HCT116 (cell line): ENCODE results near the gene TNFAIP8. TPM values are rescaled to one million over a fixed set of nuclear protein-coding genes. Genes with fewer than 3 reads are reported as not detected.

Experiments used
- ATAC-seq: fragments of 200-7000 bp; cut with Tn5 transposase; 2 replicates; pipeline ENCODE4 v1.9.1; 2020; ENCODE audit warnings: mild to moderate bottlenecking, moderate library complexity
- BruUV-seq: library from RNA; stranded (reverse); fragments of 400-500 nt; replicated peaks from 2 replicates; lab custom pipeline; 2021; lab: Mats Ljungman, UMichigan
- CTCF ChIA-PET: fragments of 300-600 bp; sonication (Branson Sonifier 250); formaldehyde crosslinking; loops from one replicate; lab custom pipeline; 2021; ENCODE audit warnings: antibody characterized with exemption; lab: Charles Lee
- POLR2A ChIA-PET: fragments of 300-600, 350-600 bp; sonication (Branson Sonifier 250); formaldehyde crosslinking; loops from one replicate; lab custom pipeline; 2021; ENCODE audit warnings: antibody characterized with exemption; lab: Charles Lee
- RAD21 ChIA-PET, 2 experiments: fragments of 300-600 bp; sonication (Branson Sonifier 250); formaldehyde crosslinking; loops; one replicate each; lab custom pipeline; 2023; ENCODE audit warnings: low total read pairs in 2 of 2; ENCODE audit not compliant: uncharacterized antibody in 2 of 2, unreplicated experiment in 2 of 2, low non-redundant PET in 1 of 2; lab: Charles Lee
- DNase-seq: peaks from one replicate; pipeline ENCODE4 v3.0.0-alpha.2; 2010; ENCODE audit warnings: low read depth, low spot score
- H2AFZ ChIP-seq: fragments of 200-600 bp; shearing (Covaris generic), sonication (generic); 2 replicates; pipeline ENCODE4 v1.6.1; 2017; ENCODE audit warnings: low read depth, mixed run types, mixed read lengths, antibody characterized with exemption, low read length; ENCODE audit not compliant: poor library complexity, severe bottlenecking
- H3K27ac ChIP-seq: 2 replicates; pipeline ENCODE4 v1.5.1; 2012; ENCODE audit warnings: low read depth, low read length
- H3K27me3 ChIP-seq: fragments of 200-600 bp; sonication (generic); 2 replicates; pipeline ENCODE4 v1.6.1; 2016; ENCODE audit warnings: mixed run types, low read length, mixed read lengths; ENCODE audit not compliant: insufficient read depth
- H3K36me3 ChIP-seq, 2 experiments: fragments of 200-500 bp in 1 of 2; fragments of 200-600 bp in 1 of 2; sonication (Bioruptor generic) in 1 of 2; sonication (generic) in 1 of 2; 2 replicates each; pipeline versions ENCODE4 v1.5.1 to v1.6.1; 2014 to 2016; ENCODE audit warnings: low read length in 2 of 2, inconsistent platforms in 1 of 2, mixed read lengths in 1 of 2, mixed run types in 1 of 2; ENCODE audit not compliant: insufficient read depth in 2 of 2, control insufficient read depth in 1 of 2
- H3K4me1 ChIP-seq, 2 experiments: fragments of 200-600 bp in 1 of 2; sonication (generic) in 1 of 2; 2 replicates each; pipeline versions ENCODE4 v1.5.1 to v1.6.1; 2012 to 2017; ENCODE audit warnings: low read length in 2 of 2, inconsistent platforms in 1 of 2, mild to moderate bottlenecking in 1 of 2, mixed read lengths in 1 of 2, mixed run types in 1 of 2, moderate library complexity in 1 of 2; ENCODE audit not compliant: insufficient read depth in 2 of 2, control insufficient read depth in 1 of 2
- H3K4me2 ChIP-seq: fragments of 200-600 bp; sonication (generic); 2 replicates; pipeline ENCODE4 v1.6.1; 2017; ENCODE audit warnings: mixed run types, low read length, mixed read lengths
- H3K4me3 ChIP-seq, 2 experiments: fragments of 200-600 bp in 1 of 2; sonication (generic) in 1 of 2; replicated peaks in 1 of 2; 2 replicates each; pipeline ENCODE4 v1.5.1; 2011 to 2016; ENCODE audit warnings: low read length in 2 of 2, control low read depth in 1 of 2, low read depth in 1 of 2, mild to moderate bottlenecking in 1 of 2, mixed read lengths in 1 of 2, mixed run types in 1 of 2
- H3K79me2 ChIP-seq: fragments of 200-600 bp; sonication (generic); 2 replicates; pipeline ENCODE4 v1.6.1; 2017; ENCODE audit warnings: mild to moderate bottlenecking, mixed run types, low read length, moderate library complexity, mixed read lengths; ENCODE audit not compliant: insufficient read depth
- H3K9ac ChIP-seq: fragments of 200-600 bp; sonication (generic); 2 replicates; pipeline ENCODE4 v1.6.1; 2016; ENCODE audit warnings: low read length, mixed read lengths
- H3K9me2 ChIP-seq: fragments of 200-600 bp; sonication (generic), shearing (Covaris generic); 2 replicates; pipeline ENCODE4 v1.6.1; 2017; ENCODE audit warnings: mixed run types, mild to moderate bottlenecking, moderate library complexity; ENCODE audit not compliant: insufficient read depth
- H3K9me3 ChIP-seq, 2 experiments: fragments of 200-500 bp in 1 of 2; fragments of 200-600 bp in 1 of 2; sonication (Bioruptor generic) in 1 of 2; sonication (generic) in 1 of 2; 2 replicates each; pipeline ENCODE4 v1.6.1; 2014 to 2017; ENCODE audit warnings: low read length in 2 of 2, mixed read lengths in 2 of 2, inconsistent platforms in 1 of 2, low read depth in 1 of 2, mild to moderate bottlenecking in 1 of 2, mixed run types in 1 of 2, moderate library complexity in 1 of 2; ENCODE audit not compliant: control insufficient read depth in 1 of 2, insufficient read depth in 1 of 2
- H4K20me1 ChIP-seq: fragments of 200-600 bp; sonication (generic), shearing (Covaris generic); 2 replicates; pipeline ENCODE4 v1.6.1; 2017; ENCODE audit warnings: mixed run types, mild to moderate bottlenecking, moderate library complexity; ENCODE audit not compliant: insufficient read depth
- CBX3 ChIP-seq: IDR thresholded peaks from 2 replicates; pipeline ENCODE4 v1.6.1; 2012; ENCODE audit warnings: low read depth
- EZH2 ChIP-seq: fragments of 200-600 bp; sonication (generic); IDR thresholded peaks from 2 replicates; pipeline ENCODE4 v1.6.1; 2017; ENCODE audit warnings: antibody characterized with exemption, mixed run types
- EZH2phosphoT487 ChIP-seq: fragments of 200-600 bp; IDR thresholded peaks from 2 replicates; pipeline ENCODE4 v1.6.1; 2018; ENCODE audit warnings: antibody characterized with exemption, borderline replicate concordance
- FOSL1 ChIP-seq: IDR thresholded peaks from 2 replicates; pipeline ENCODE4 v1.6.1; 2012; ENCODE audit warnings: low read depth
- POLR2A ChIP-seq: IDR thresholded peaks from 2 replicates; pipeline ENCODE4 v1.7.0; 2011; ENCODE audit warnings: borderline replicate concordance; ENCODE audit not compliant: insufficient read depth, insufficient read length; ENCODE audit errors: extremely low read depth
- POLR2AphosphoS5 ChIP-seq: IDR thresholded peaks from 2 replicates; pipeline ENCODE4 v1.6.1; 2011; ENCODE audit warnings: mild to moderate bottlenecking, low read depth, low read length, moderate library complexity
- RAD21 ChIP-seq: IDR thresholded peaks from 2 replicates; pipeline ENCODE4 v1.6.1; 2012; ENCODE audit warnings: low read depth, mild to moderate bottlenecking
- SIN3A ChIP-seq: IDR thresholded peaks from 2 replicates; pipeline ENCODE4 v1.6.1; 2012; ENCODE audit warnings: low read depth
- SRF ChIP-seq: IDR thresholded peaks from 2 replicates; pipeline ENCODE4 v1.6.1; 2012; ENCODE audit warnings: low read depth
- YY1 ChIP-seq: IDR thresholded peaks from 2 replicates; pipeline ENCODE4 v1.6.1; 2011; ENCODE audit warnings: low read length, low read depth, moderate library complexity, mild to moderate bottlenecking; ENCODE audit not compliant: insufficient replicate concordance; ENCODE audit errors: extremely low read depth
- ZBTB33 ChIP-seq: IDR thresholded peaks from 2 replicates; pipeline ENCODE4 v1.6.1; 2011; ENCODE audit warnings: mild to moderate bottlenecking, low read length, moderate library complexity; ENCODE audit not compliant: insufficient replicate concordance; ENCODE audit errors: extremely low read depth
- ZNF274 ChIP-seq: fragments of 200-500 bp; sonication (Bioruptor generic); IDR thresholded peaks from 2 replicates; pipeline ENCODE4 v1.6.1; 2014; ENCODE audit warnings: mild to moderate bottlenecking, low read depth, low read length, inconsistent platforms
- intact Hi-C: fragments of 100-400 bp; cut with micrococcal nuclease; formaldehyde crosslinking; loops from 2 replicates; pipeline ENCODE4 v1.10.0; 2022
- total RNA-seq: library from RNA; stranded (reverse); gene quantifications from one replicate; pipeline ENCODE4 v1.2.1, GENCODE V29; 2021; ENCODE audit not compliant: unreplicated experiment

The TNFAIP8 gene
- total RNA-seq, 1 experiment from 2014 or later: 18.4 TPM

GRCh38 chr5:119309326-119309725 is 46.5 kb upstream of the TNFAIP8 start:
- Histone ChIP-seq H3K9me3 (no peaks in the 10 kb centered on the region), H3K27me3 (no peaks in the 10 kb centered on the region), H3K79me2 (no peaks in the 10 kb centered on the region), H3K4me2 (no peak overlapping the region), H3K4me1 (peaks cover 2 to 6% of the 10 kb centered on the region in 2 experiments; a peak in 2 of 4 replicates), H2AFZ (no peak overlapping the region), H3K36me3 (no peaks in the 10 kb centered on the region), H3K9ac (no peak overlapping the region), H3K27ac (no peak overlapping the region), H3K4me3 (no peak overlapping the region), H3K9me2 (no peaks in the 10 kb centered on the region), H4K20me1 (no peaks in the 10 kb centered on the region)
- no peak for ATAC-seq
- intact Hi-C loops: no loop called here
- DNase-seq: no peak
- no peak for TF ChIP-seq RAD21
- no peak for TF ChIP-seq ZBTB33
- no peak for TF ChIP-seq CBX3
- no peak for TF ChIP-seq EZH2phosphoT487
- TF ChIP-seq SRF: no peak
- no peak for TF ChIP-seq POLR2AphosphoS5
- TF ChIP-seq SIN3A: no peak
- TF ChIP-seq FOSL1: no peak
- TF ChIP-seq EZH2: no peak
- TF ChIP-seq YY1: no peak
- TF ChIP-seq POLR2A: no peak
- no peak for TF ChIP-seq ZNF274
- POLR2A ChIA-PET: no interaction called here
- CTCF ChIA-PET: no interaction called here
- BruUV-seq: no TSS peak
- RAD21 ChIA-PET: no interaction called here
